ENCODE results near the gene TNK2.

The TNK2 gene

GRCh38 chr3:195897853-195898415, 10.4 kb downstream of the TNK2 start:
- no peak for DNase-seq

- no peak for DNase-seq
These were observed 11.1 kb downstream of the TNK2 start for GRCh38 chr3:195897081-195897852.

GRCh38 chr3:195896361-195897080, 11.8 kb downstream of the TNK2 start:
- no peak for DNase-seq

GRCh38 chr3:195895861-195896360, 12.4 kb downstream of the TNK2 start:
- DNase-seq = peak; percentile 72

GRCh38 chr3:195895078-195895860, 13.1 kb downstream of the TNK2 start:
- DNase-seq = peak; percentile 75

GRCh38 chr3:195893916-195894465, 14.4 kb downstream of the TNK2 start:
- no peak for DNase-seq

GRCh38 chr3:195893516-195893915, 14.8 kb downstream of the TNK2 start:
- no peak for DNase-seq

- DNase-seq = no peak
These were observed 15.3 kb downstream of the TNK2 start for GRCh38 chr3:195893044-195893395.

- no peak for DNase-seq
These were observed 16.0 kb downstream of the TNK2 start for GRCh38 chr3:195892105-195893043.

GRCh38 chr3:195891431-195892104, 16.8 kb downstream of the TNK2 start:
- no peak for DNase-seq

GRCh38 chr3:195889870-195890295, 18.5 kb downstream of the TNK2 start:
- no peak for DNase-seq

- DNase-seq = no peak
These were observed 19.1 kb downstream of the TNK2 start for GRCh38 chr3:195888981-195889869.

GRCh38 chr3:195888311-195888761, 20.0 kb downstream of the TNK2 start:
- no peak for DNase-seq

- no peak for DNase-seq
These were observed 20.7 kb downstream of the TNK2 start for GRCh38 chr3:195887670-195888069.

- no peak for DNase-seq
These were observed 21.9 kb downstream of the TNK2 start for GRCh38 chr3:195886181-195887141.

- DNase-seq = no peak
These were observed 23.1 kb downstream of the TNK2 start for GRCh38 chr3:195885036-195885891.

GRCh38 chr3:195884691-195885035, 23.7 kb downstream of the TNK2 start:
- DNase-seq = no peak

GRCh38 chr3:195883801-195884200, 24.6 kb downstream of the TNK2 start:
- no peak for DNase-seq

All from CD4-positive, alpha-beta T cell treated with Interleukin-12 subunit alpha and Interleukin-12 subunit beta, for 1 hour (primary cell).